Osteoblast (primary cell): Measurements from ENCODE around the gene GNAL. TPM values are rescaled to one million over a fixed set of nuclear protein-coding genes. Genes with fewer than 3 reads are reported as not detected.

Source experiments
- DNase-seq: peaks from one replicate; pipeline ENCODE4 v3.0.0; 2011; ENCODE audit warnings: low spot score, mixed read lengths; ENCODE audit not compliant: insufficient read length; ENCODE audit errors: missing footprints
- H2AFZ ChIP-seq: 2 replicates; pipeline ENCODE4 v1.6.0; 2011; ENCODE audit warnings: mild to moderate bottlenecking, low read length
- H3K27ac ChIP-seq: 2 replicates; pipeline ENCODE4 v1.5.1; 2011; ENCODE audit warnings: mild to moderate bottlenecking, low read depth, low read length, moderate library complexity
- H3K27me3 ChIP-seq: 2 replicates; pipeline ENCODE4 v1.6.0; 2012; ENCODE audit warnings: mild to moderate bottlenecking, control low read depth, inconsistent platforms, low read length, moderate library complexity; ENCODE audit not compliant: insufficient read depth
- H3K36me3 ChIP-seq: 2 replicates; pipeline ENCODE4 v1.5.1; 2011; ENCODE audit warnings: mild to moderate bottlenecking, low read length, control low read depth, moderate library complexity; ENCODE audit not compliant: insufficient read depth
- H3K4me1 ChIP-seq: 2 replicates; pipeline ENCODE4 v1.5.1; 2011; ENCODE audit warnings: mild to moderate bottlenecking, low read length, control low read depth, moderate library complexity; ENCODE audit not compliant: insufficient read depth
- H3K4me2 ChIP-seq: 2 replicates; pipeline ENCODE4 v1.6.0; 2011; ENCODE audit warnings: mild to moderate bottlenecking, low read length; ENCODE audit not compliant: insufficient read depth
- H3K4me3 ChIP-seq: fragments of 200-600 bp; sonication (generic); 3 replicates; pipeline ENCODE4 v1.5.1; 2012; ENCODE audit warnings: mild to moderate bottlenecking, low read length, inconsistent platforms; ENCODE audit not compliant: insufficient read depth
- H3K79me2 ChIP-seq: 2 replicates; pipeline ENCODE4 v1.6.0; 2012; ENCODE audit warnings: mild to moderate bottlenecking, low read length, control low read depth, inconsistent platforms; ENCODE audit not compliant: insufficient read depth
- H3K9me3 ChIP-seq: 2 replicates; pipeline ENCODE4 v1.5.1; 2011; ENCODE audit warnings: low read depth, low read length, control low read depth
- H4K20me1 ChIP-seq: 2 replicates; pipeline ENCODE4 v1.6.0; 2012; ENCODE audit warnings: mild to moderate bottlenecking, low read length, control low read depth; ENCODE audit not compliant: insufficient read depth
- total RNA-seq: library from RNA; depleted of rRNA; stranded (reverse); fragments of >200 nt; gene quantifications from 2 replicates; pipeline ENCODE4 v1.2.3, GENCODE V29; 2012
- TF ChIP-seq, protein P1 (sequence below): IDR thresholded peaks from 2 replicates; pipeline ENCODE4 v1.5.1; 2011; ENCODE audit warnings: mild to moderate bottlenecking, low read depth, low read length, moderate library complexity; ENCODE audit errors: extremely low read depth

GNAL gene
- total RNA-seq, 1 donor: 0.72 TPM

DNA sequence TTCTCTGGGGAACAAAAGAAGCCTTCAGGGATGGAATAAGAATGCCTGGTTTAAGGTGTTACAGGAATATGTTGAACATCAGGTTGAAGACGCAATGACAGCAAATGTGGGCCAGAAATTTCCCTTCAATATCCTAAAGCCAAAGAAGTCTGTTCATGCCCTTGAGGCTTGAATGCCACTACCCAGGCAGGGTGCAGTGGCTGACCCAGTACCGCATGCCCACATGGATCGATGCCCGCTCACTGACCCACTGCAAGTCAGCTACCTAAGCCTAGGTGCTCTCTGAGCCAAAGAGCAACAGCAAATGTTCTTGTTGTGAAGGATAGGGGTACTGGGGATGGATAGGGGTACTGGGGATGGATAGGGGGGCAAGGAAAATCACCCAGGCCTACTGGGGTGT is 58.2 kb downstream of the GNAL start:
- Histone ChIP-seq H3K4me3 (no peak overlapping the region), H3K4me2 (no peak overlapping the region), H3K36me3 (no peaks in the 10 kb centered on the region), H3K27ac (no peak overlapping the region), H4K20me1 (no peaks in the 10 kb centered on the region), H3K4me1 (no peaks in the 10 kb centered on the region), H3K27me3 (peaks cover 44% of the 10 kb centered on the region), H2AFZ (no peak overlapping the region), H3K9me3 (no peaks in the 10 kb centered on the region), H3K79me2 (no peaks in the 10 kb centered on the region)
- TF ChIP-seq, protein P1, sequence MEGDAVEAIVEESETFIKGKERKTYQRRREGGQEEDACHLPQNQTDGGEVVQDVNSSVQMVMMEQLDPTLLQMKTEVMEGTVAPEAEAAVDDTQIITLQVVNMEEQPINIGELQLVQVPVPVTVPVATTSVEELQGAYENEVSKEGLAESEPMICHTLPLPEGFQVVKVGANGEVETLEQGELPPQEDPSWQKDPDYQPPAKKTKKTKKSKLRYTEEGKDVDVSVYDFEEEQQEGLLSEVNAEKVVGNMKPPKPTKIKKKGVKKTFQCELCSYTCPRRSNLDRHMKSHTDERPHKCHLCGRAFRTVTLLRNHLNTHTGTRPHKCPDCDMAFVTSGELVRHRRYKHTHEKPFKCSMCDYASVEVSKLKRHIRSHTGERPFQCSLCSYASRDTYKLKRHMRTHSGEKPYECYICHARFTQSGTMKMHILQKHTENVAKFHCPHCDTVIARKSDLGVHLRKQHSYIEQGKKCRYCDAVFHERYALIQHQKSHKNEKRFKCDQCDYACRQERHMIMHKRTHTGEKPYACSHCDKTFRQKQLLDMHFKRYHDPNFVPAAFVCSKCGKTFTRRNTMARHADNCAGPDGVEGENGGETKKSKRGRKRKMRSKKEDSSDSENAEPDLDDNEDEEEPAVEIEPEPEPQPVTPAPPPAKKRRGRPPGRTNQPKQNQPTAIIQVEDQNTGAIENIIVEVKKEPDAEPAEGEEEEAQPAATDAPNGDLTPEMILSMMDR: no peak
- peak; percentile 73 for DNase-seq

DNA sequence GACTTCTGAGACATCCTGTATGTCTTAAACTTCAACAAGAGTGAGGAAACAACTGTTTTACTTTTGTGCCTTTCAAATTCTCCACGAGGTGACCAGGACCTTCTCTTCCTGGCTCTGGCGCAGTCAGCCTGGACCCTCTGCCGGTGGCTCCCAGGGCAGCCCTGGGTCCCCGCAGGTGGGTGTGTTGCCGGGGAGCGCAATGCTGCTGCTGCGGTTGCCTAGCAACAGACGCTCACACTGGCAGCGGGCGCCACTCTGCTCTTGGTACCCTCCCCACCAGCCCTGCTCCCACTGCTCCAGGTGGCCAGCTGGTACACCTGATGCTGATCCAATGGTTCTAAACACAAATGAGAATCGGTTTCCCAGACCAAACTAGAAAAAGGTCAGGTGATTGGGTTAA is 58.7 kb downstream of the GNAL start:
- Histone ChIP-seq H3K36me3 (no peaks in the 10 kb centered on the region), H3K4me1 (no peaks in the 10 kb centered on the region), H3K9me3 (no peaks in the 10 kb centered on the region), H3K27me3 (peaks cover 44% of the 10 kb centered on the region), H2AFZ (no peak overlapping the region), H3K4me2 (no peak overlapping the region), H3K27ac (no peak overlapping the region), H4K20me1 (no peaks in the 10 kb centered on the region), H3K79me2 (no peaks in the 10 kb centered on the region), H3K4me3 (no peak overlapping the region)
- TF ChIP-seq, protein P1: no peak
- DNase-seq: no peak

- Histone ChIP-seq H4K20me1 (no peaks in the 10 kb centered on the region), H3K27ac (no peak overlapping the region), H3K4me1 (no peaks in the 10 kb centered on the region), H3K4me3 (no peak overlapping the region), H3K79me2 (no peaks in the 10 kb centered on the region), H3K4me2 (no peak overlapping the region), H3K36me3 (no peaks in the 10 kb centered on the region), H3K9me3 (no peaks in the 10 kb centered on the region), H3K27me3 (peaks cover 46% of the 10 kb centered on the region), H2AFZ (no peak overlapping the region)
- peak; percentile 71 for DNase-seq
- TF ChIP-seq, protein P1: no peak
Observed at GRCh38 chr18:11749305-11749704, 60.2 kb downstream of the GNAL start.

GRCh38 chr18:11750171-11750570 is 61.1 kb downstream of the GNAL start:
- Histone ChIP-seq H3K4me3 (no peak overlapping the region), H4K20me1 (no peaks in the 10 kb centered on the region), H3K36me3 (no peaks in the 10 kb centered on the region), H3K4me2 (no peak overlapping the region), H3K27ac (no peak overlapping the region), H3K4me1 (no peaks in the 10 kb centered on the region), H2AFZ (no peak overlapping the region), H3K9me3 (no peaks in the 10 kb centered on the region), H3K27me3 (peaks cover 48% of the 10 kb centered on the region), H3K79me2 (no peaks in the 10 kb centered on the region)
- no peak for DNase-seq
- TF ChIP-seq, protein P1: no peak
